Large intestine (tissue), 3 donors: Measurements from ENCODE around the gene SCAPER. TPM values are rescaled to one million over a fixed set of nuclear protein-coding genes. Genes with fewer than 3 reads are reported as not detected.
A peak's percentile ranks its signal among the peaks of the same experiment; 100 is the strongest.

Source experiments
- DNase-seq, 2 donors: peaks; one replicate each; pipeline versions ENCODE4 v3.0.0 to v3.0.0-alpha.2; 2013
- H3K27ac ChIP-seq: one replicate; pipeline ENCODE4 v1.5.1; 2013; ENCODE audit warnings: low read length
- H3K27me3 ChIP-seq: 2 replicates; pipeline ENCODE4 v1.6.1; 2013; ENCODE audit warnings: low read length; ENCODE audit not compliant: control insufficient read depth, insufficient read depth
- H3K36me3 ChIP-seq: 2 replicates; pipeline ENCODE4 v1.6.1; 2013; ENCODE audit warnings: low read length; ENCODE audit not compliant: control insufficient read depth, insufficient read depth
- H3K4me1 ChIP-seq: one replicate; pipeline ENCODE4 v1.6.1; 2013; ENCODE audit warnings: low read length; ENCODE audit not compliant: control insufficient read depth, insufficient read depth
- H3K4me3 ChIP-seq: one replicate; pipeline ENCODE4 v1.5.1; 2013; ENCODE audit warnings: low read length
- H3K9me3 ChIP-seq: one replicate; pipeline ENCODE4 v1.6.1; 2013; ENCODE audit warnings: mild to moderate bottlenecking, low read depth, low read length, moderate library complexity; ENCODE audit not compliant: control insufficient read depth
- WGBS: methylation state at CpG from one replicate; pipeline ENCODE4 v1.1.5; 2013; ENCODE audit warnings: low lambda C conversion rate; ENCODE audit not compliant: insufficient coverage; 5-methylcytosine and 5-hydroxymethylcytosine counted together
- polyA plus RNA-seq: library from polyadenylated mRNA; unstranded; fragments of 120-200 nt; gene quantifications from one replicate; pipeline ENCODE4 v1.2.1, GENCODE V29; 2013

SCAPER gene
- polyA plus RNA-seq, 1 donor = 28.0 TPM

GRCh38 chr15:76378691-76379090, 526.4 kb downstream of the SCAPER start:
- Histone ChIP-seq H3K4me1 (peaks cover 7% of the 10 kb centered on the region), H3K27me3 (no peaks in the 10 kb centered on the region), H3K27ac (no peak overlapping the region), H3K36me3 (peaks cover 12% of the 10 kb centered on the region), H3K9me3 (no peaks in the 10 kb centered on the region), H3K4me3 (no peak overlapping the region)
- DNase-seq = no peak
- no CpG with 5 or more reads among the region's 1 CpG for WGBS

GRCh38 chr15:76377751-76378150, 527.4 kb downstream of the SCAPER start:
- no peak for DNase-seq
- peaks cover 17% of the 10 kb centered on the region for H3K36me3 ChIP-seq
- no peaks in the 10 kb centered on the region for H3K27me3 ChIP-seq
- no peaks in the 10 kb centered on the region for H3K9me3 ChIP-seq
- H3K4me1 ChIP-seq = peaks cover 7% of the 10 kb centered on the region
- no peak overlapping the region for H3K4me3 ChIP-seq
- no peak overlapping the region for H3K27ac ChIP-seq

- Histone ChIP-seq H3K4me1 (peaks cover 7% of the 10 kb centered on the region), H3K27me3 (no peaks in the 10 kb centered on the region), H3K4me3 (no peak overlapping the region), H3K9me3 (no peaks in the 10 kb centered on the region), H3K36me3 (peaks cover 20% of the 10 kb centered on the region), H3K27ac (no peak overlapping the region)
- no CpG with 5 or more reads among the region's 2 CpGs for WGBS
- DNase-seq = peak in 1 of 2 donors; percentile 35
Measured at GRCh38 chr15:76377217-76377616, 527.9 kb downstream of the SCAPER start.

GRCh38 chr15:76376816-76377215, 528.3 kb downstream of the SCAPER start:
- no peak overlapping the region for H3K27ac ChIP-seq
- no peaks in the 10 kb centered on the region for H3K27me3 ChIP-seq
- peaks cover 7% of the 10 kb centered on the region for H3K4me1 ChIP-seq
- DNase-seq = no peak
- no peaks in the 10 kb centered on the region for H3K9me3 ChIP-seq
- H3K36me3 ChIP-seq = peaks cover 24% of the 10 kb centered on the region
- H3K4me3 ChIP-seq = no peak overlapping the region
- WGBS = 63% methylated on average over 1 of the region's 8 CpGs

GRCh38 chr15:76376029-76376428, 529.1 kb downstream of the SCAPER start:
- Histone ChIP-seq H3K9me3 (no peaks in the 10 kb centered on the region), H3K27ac (no peak overlapping the region), H3K4me1 (peaks cover 7% of the 10 kb centered on the region), H3K27me3 (no peaks in the 10 kb centered on the region), H3K4me3 (no peak overlapping the region), H3K36me3 (peaks cover 21% of the 10 kb centered on the region)
- DNase-seq = no peak
- no CpG with 5 or more reads among the region's 3 CpGs for WGBS

- Histone ChIP-seq H3K27me3 (no peaks in the 10 kb centered on the region), H3K4me3 (no peak overlapping the region), H3K4me1 (no peaks in the 10 kb centered on the region), H3K36me3 (peaks cover 7% of the 10 kb centered on the region), H3K27ac (no peak overlapping the region), H3K9me3 (no peaks in the 10 kb centered on the region)
- peak in 1 of 2 donors; percentile 9 for DNase-seq
- 67% methylated on average over 1 of the region's 11 CpGs for WGBS
Measured at GRCh38 chr15:76368122-76368621, 537.0 kb downstream of the SCAPER start.

- H3K27ac ChIP-seq = no peak overlapping the region
- peak in 1 of 2 donors; percentile 43 for DNase-seq
- 80% methylated on average over 1 of the region's 1 CpG for WGBS
- H3K9me3 ChIP-seq = no peaks in the 10 kb centered on the region
- H3K27me3 ChIP-seq = no peaks in the 10 kb centered on the region
- H3K4me1 ChIP-seq = no peaks in the 10 kb centered on the region
- H3K4me3 ChIP-seq = no peak overlapping the region
- no peaks in the 10 kb centered on the region for H3K36me3 ChIP-seq
Measured at GRCh38 chr15:76366714-76367113, 538.4 kb downstream of the SCAPER start.

GRCh38 chr15:76363251-76363650, 541.9 kb downstream of the SCAPER start:
- Histone ChIP-seq H3K36me3 (peaks cover 3% of the 10 kb centered on the region), H3K27me3 (no peaks in the 10 kb centered on the region), H3K27ac (no peak overlapping the region), H3K9me3 (no peaks in the 10 kb centered on the region), H3K4me3 (no peak overlapping the region), H3K4me1 (no peaks in the 10 kb centered on the region)
- DNase-seq = no peak
- WGBS = no CpG with 5 or more reads among the region's 2 CpGs

GRCh38 chr15:76360416-76360815, 544.7 kb downstream of the SCAPER start:
- DNase-seq = no peak
- Histone ChIP-seq H3K27ac (no peak overlapping the region), H3K36me3 (peaks cover 8% of the 10 kb centered on the region), H3K9me3 (no peaks in the 10 kb centered on the region), H3K4me1 (no peaks in the 10 kb centered on the region), H3K4me3 (no peak overlapping the region), H3K27me3 (no peaks in the 10 kb centered on the region)
- no CpG with 5 or more reads among the region's 3 CpGs for WGBS

GRCh38 chr15:76359152-76359551, 546.0 kb downstream of the SCAPER start:
- Histone ChIP-seq H3K36me3 (peaks cover 8% of the 10 kb centered on the region), H3K9me3 (no peaks in the 10 kb centered on the region), H3K27me3 (no peaks in the 10 kb centered on the region), H3K27ac (no peak overlapping the region), H3K4me3 (no peak overlapping the region), H3K4me1 (no peaks in the 10 kb centered on the region)
- WGBS = 60% methylated on average over 1 of the region's 3 CpGs
- DNase-seq = no peak

GRCh38 chr15:76358453-76358852, 546.7 kb downstream of the SCAPER start:
- Histone ChIP-seq H3K36me3 (peaks cover 8% of the 10 kb centered on the region), H3K4me3 (no peak overlapping the region), H3K9me3 (no peaks in the 10 kb centered on the region), H3K27me3 (no peaks in the 10 kb centered on the region), H3K4me1 (no peaks in the 10 kb centered on the region), H3K27ac (no peak overlapping the region)
- no peak for DNase-seq
- WGBS = 100% methylated on average over 1 of the region's 3 CpGs
